ENCODE measurements around the gene KIAA1217. TPM values are rescaled to one million over a fixed set of nuclear protein-coding genes. Genes with fewer than 3 reads are reported as not detected.

KIAA1217 gene
- total RNA-seq, 1 experiment from 2014 or later = 7.8 TPM

- Histone ChIP-seq H3K27me3 (ENCODE audit: insufficient read depth, low read length) (peaks cover 5% of the 10 kb centered on the region; the same call in 1 of the 2 replicates), H3K4me3 (replicated peaks in 1 of 2; ENCODE audit: low read depth in 1 of 2, low read length in 2 of 2) (no peak overlapping the region), H3K4me2 (ENCODE audit: low read length) (no peak overlapping the region), H3K79me2 (ENCODE audit: insufficient read depth, low read length) (no peaks in the 10 kb centered on the region), H3K9me3 (ENCODE audit: control insufficient read depth in 1 of 2, insufficient read depth in 1 of 2, low read depth in 1 of 2, low read length in 2 of 2) (no peaks in the 10 kb centered on the region), H3K36me3 (ENCODE audit: control insufficient read depth in 1 of 2, insufficient read depth in 2 of 2, low read length in 2 of 2) (no peaks in the 10 kb centered on the region), H4K20me1 (ENCODE audit: insufficient read depth) (no peaks in the 10 kb centered on the region), H3K9me2 (ENCODE audit: insufficient read depth) (no peaks in the 10 kb centered on the region), H2AFZ (ENCODE audit: low read depth, low read length, poor library complexity, severe bottlenecking) (no peak overlapping the region), H3K9ac (ENCODE audit: low read length) (no peak overlapping the region), H3K4me1 (ENCODE audit: control insufficient read depth in 1 of 2, insufficient read depth in 2 of 2, low read length in 2 of 2) (peaks cover 0 to 3% of the 10 kb centered on the region in 2 experiments; a peak in 1 of 4 replicates), H3K27ac (ENCODE audit: low read depth, low read length) (no peak overlapping the region)
- no peak for TF ChIP-seq POLR2A (IDR thresholded peaks at IDR 0.05; ENCODE audit: borderline replicate concordance, extremely low read depth, insufficient read depth, insufficient read length)
- TF ChIP-seq, protein P1, sequence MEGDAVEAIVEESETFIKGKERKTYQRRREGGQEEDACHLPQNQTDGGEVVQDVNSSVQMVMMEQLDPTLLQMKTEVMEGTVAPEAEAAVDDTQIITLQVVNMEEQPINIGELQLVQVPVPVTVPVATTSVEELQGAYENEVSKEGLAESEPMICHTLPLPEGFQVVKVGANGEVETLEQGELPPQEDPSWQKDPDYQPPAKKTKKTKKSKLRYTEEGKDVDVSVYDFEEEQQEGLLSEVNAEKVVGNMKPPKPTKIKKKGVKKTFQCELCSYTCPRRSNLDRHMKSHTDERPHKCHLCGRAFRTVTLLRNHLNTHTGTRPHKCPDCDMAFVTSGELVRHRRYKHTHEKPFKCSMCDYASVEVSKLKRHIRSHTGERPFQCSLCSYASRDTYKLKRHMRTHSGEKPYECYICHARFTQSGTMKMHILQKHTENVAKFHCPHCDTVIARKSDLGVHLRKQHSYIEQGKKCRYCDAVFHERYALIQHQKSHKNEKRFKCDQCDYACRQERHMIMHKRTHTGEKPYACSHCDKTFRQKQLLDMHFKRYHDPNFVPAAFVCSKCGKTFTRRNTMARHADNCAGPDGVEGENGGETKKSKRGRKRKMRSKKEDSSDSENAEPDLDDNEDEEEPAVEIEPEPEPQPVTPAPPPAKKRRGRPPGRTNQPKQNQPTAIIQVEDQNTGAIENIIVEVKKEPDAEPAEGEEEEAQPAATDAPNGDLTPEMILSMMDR (IDR thresholded peaks at IDR 0.05 in 2 of 3, conservative IDR thresholded peaks at IDR 0.05 in 1 of 3; ENCODE audit: borderline replicate concordance in 1 of 3, insufficient read depth in 1 of 3, low read depth in 2 of 3, low read length in 2 of 3) = no peak
- ChIA-PET RAD21 (ENCODE audit: low non-redundant PET in 1 of 2, low total read pairs in 2 of 2, uncharacterized antibody in 2 of 2, unreplicated experiment in 2 of 2) (interaction anchor here in 1 of 2 experiments (0.8 kb wide), 1 partner anchor 308 kb away, joined by 4 read pairs; no protein-coding TSS in a partner anchor), CTCF (interaction anchor here (0.7 to 1.2 kb wide), 2 partner anchors 14 to 151 kb away, joined by 3 read pairs; no protein-coding TSS in a partner anchor), POLR2A (no interaction called here)
- ATAC-seq = no peak
- no peak for DNase-seq (ENCODE audit: low read depth, low spot score)
- intact Hi-C loops (cut with micrococcal nuclease) = no loop called here
- BruUV-seq (replicated peaks) = no TSS peak
Measured at GRCh38 chr10:24210501-24210900, 1.6 kb downstream of the KIAA1217 start.

DNA sequence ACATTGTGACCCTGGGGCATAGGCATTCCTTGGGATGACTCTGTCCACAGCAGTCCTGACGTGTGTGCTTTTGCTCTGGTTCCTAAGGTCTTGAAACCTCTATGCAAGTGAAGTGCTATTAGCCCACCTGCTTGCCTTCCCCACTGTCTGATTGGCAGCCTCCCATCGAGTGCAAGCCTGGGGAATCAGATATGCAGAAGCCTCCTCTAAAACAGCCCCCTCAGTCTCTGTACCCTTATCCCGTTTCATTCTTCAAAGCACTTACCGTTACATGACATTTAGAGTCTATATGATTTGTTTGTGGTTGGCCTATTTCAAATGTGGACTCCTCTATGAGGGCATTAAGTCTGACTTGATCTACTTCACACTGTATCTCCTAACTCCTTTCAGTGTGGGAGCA is 4.3 kb downstream of the KIAA1217 start:
- RAD21 ChIA-PET (ENCODE audit: low non-redundant PET in 1 of 2, low total read pairs in 2 of 2, uncharacterized antibody in 2 of 2, unreplicated experiment in 2 of 2) = no interaction called here
- BruUV-seq (replicated peaks) = no TSS peak
- no peak for ATAC-seq
- Histone ChIP-seq H3K36me3 (ENCODE audit: control insufficient read depth in 1 of 2, insufficient read depth in 2 of 2, low read length in 2 of 2) (no peaks in the 10 kb centered on the region), H3K4me2 (ENCODE audit: low read length) (no peak overlapping the region), H3K4me3 (replicated peaks in 1 of 2; ENCODE audit: low read depth in 1 of 2, low read length in 2 of 2) (no peak overlapping the region), H3K27me3 (ENCODE audit: insufficient read depth, low read length) (peaks cover 11% of the 10 kb centered on the region; the same call in 1 of the 2 replicates), H2AFZ (ENCODE audit: low read depth, low read length, poor library complexity, severe bottlenecking) (no peak overlapping the region), H3K9me2 (ENCODE audit: insufficient read depth) (no peaks in the 10 kb centered on the region), H3K79me2 (ENCODE audit: insufficient read depth, low read length) (no peaks in the 10 kb centered on the region), H3K27ac (ENCODE audit: low read depth, low read length) (no peak overlapping the region), H3K4me1 (ENCODE audit: control insufficient read depth in 1 of 2, insufficient read depth in 2 of 2, low read length in 2 of 2) (peaks cover 0 to 3% of the 10 kb centered on the region in 2 experiments; a peak in 1 of 4 replicates), H3K9me3 (ENCODE audit: control insufficient read depth in 1 of 2, insufficient read depth in 1 of 2, low read depth in 1 of 2, low read length in 2 of 2) (no peaks in the 10 kb centered on the region), H4K20me1 (ENCODE audit: insufficient read depth) (no peaks in the 10 kb centered on the region), H3K9ac (ENCODE audit: low read length) (no peak overlapping the region)
- CTCF ChIA-PET = no interaction called here
- intact Hi-C loops (cut with micrococcal nuclease) = no loop called here
- no peak for DNase-seq (ENCODE audit: low read depth, low spot score)
- POLR2A ChIA-PET = no interaction called here
- no peak for TF ChIP-seq EGR1 (IDR thresholded peaks at IDR 0.05; ENCODE audit: low read depth)
- TF ChIP-seq, protein P1 (IDR thresholded peaks at IDR 0.05 in 2 of 3, conservative IDR thresholded peaks at IDR 0.05 in 1 of 3; ENCODE audit: borderline replicate concordance in 1 of 3, insufficient read depth in 1 of 3, low read depth in 2 of 3, low read length in 2 of 3) = no peak
- TF ChIP-seq POLR2AphosphoS5 (IDR thresholded peaks at IDR 0.05; ENCODE audit: low read depth, low read length) = no peak
- TF ChIP-seq ATF3 (IDR thresholded peaks at IDR 0.05) = no peak
- TF ChIP-seq EZH2 (IDR thresholded peaks at IDR 0.05) = no peak
- no peak for TF ChIP-seq ELF1 (IDR thresholded peaks at IDR 0.05; ENCODE audit: borderline replicate concordance, low read depth)
- TF ChIP-seq CEBPB (IDR thresholded peaks at IDR 0.05; ENCODE audit: low read depth) = no peak
- TF ChIP-seq FOSL1 (IDR thresholded peaks at IDR 0.05; ENCODE audit: low read depth) = no peak
- TF ChIP-seq ZNF274 (IDR thresholded peaks at IDR 0.05; ENCODE audit: low read depth, low read length) = no peak
- TF ChIP-seq ZBTB33 (IDR thresholded peaks at IDR 0.05; ENCODE audit: extremely low read depth, insufficient replicate concordance, low read length) = no peak
- TF ChIP-seq EZH2phosphoT487 (IDR thresholded peaks at IDR 0.05; ENCODE audit: borderline replicate concordance) = no peak
- TF ChIP-seq, protein P2, sequence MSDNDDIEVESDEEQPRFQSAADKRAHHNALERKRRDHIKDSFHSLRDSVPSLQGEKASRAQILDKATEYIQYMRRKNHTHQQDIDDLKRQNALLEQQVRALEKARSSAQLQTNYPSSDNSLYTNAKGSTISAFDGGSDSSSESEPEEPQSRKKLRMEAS (IDR thresholded peaks at IDR 0.05) = no peak
